Measurements from ENCODE around the gene SLC38A7.

GRCh38 chr16:58655215-58655596 is 29.4 kb downstream of the SLC38A7 start:
- TF ChIP-seq EZH2 (IDR thresholded peaks at IDR 0.05) (no peak), POLR2AphosphoS5 (IDR thresholded peaks at IDR 0.05; ENCODE audit: borderline replicate concordance, low read depth, low read length) (no peak)
